K562 (cell line): ENCODE measurements around the gene PAFAH2. TPM values are rescaled to one million over a fixed set of nuclear protein-coding genes. Genes with fewer than 3 reads are reported as not detected.
A peak's percentile ranks its signal among the peaks of the same experiment; 100 is the strongest.

ENCODE experiments used
- CBX3 ChIP-seq, 2 experiments: IDR thresholded peaks; 1 replicate in 1 of 2; 2 replicates in 1 of 2; pipeline ENCODE4 v1.6.1; 2012; ENCODE audit warnings: inconsistent platforms in 2 of 2, low read length in 2 of 2, borderline replicate concordance in 1 of 2, control low read depth in 1 of 2
- HIVEP1 ChIP-seq: fragments of 250-450 bp; sonication (Bioruptor Pico); IDR thresholded peaks from 2 replicates; pipeline ENCODE4 v1.4.0; 2020; ENCODE audit warnings: mild to moderate bottlenecking
- MNT ChIP-seq, 2 experiments: fragments of 450-650 bp; conservative IDR thresholded peaks; 2 replicates each; pipeline ENCODE4 v1.6.1; 2017; ENCODE audit warnings: mild to moderate bottlenecking in 2 of 2, moderate library complexity in 2 of 2
- MTA1 ChIP-seq: fragments of 450-650 bp; IDR thresholded peaks from 2 replicates; pipeline ENCODE4 v1.6.1; 2017; ENCODE audit warnings: borderline replicate concordance
- MXI1 ChIP-seq: IDR thresholded peaks from 2 replicates; pipeline ENCODE4 v1.6.1; 2011; ENCODE audit warnings: low read depth, mild to moderate bottlenecking, improper control_type of control experiment, low read length
- NFXL1 ChIP-seq: fragments of 450-650 bp; formaldehyde crosslinking; IDR thresholded peaks from 2 replicates; pipeline ENCODE4 v1.4.0; 2021; ENCODE audit warnings: mild to moderate bottlenecking
- SAFB2 ChIP-seq: fragments of 200-400 bp; formaldehyde crosslinking; IDR thresholded peaks from 2 replicates; pipeline ENCODE4 v1.6.1; 2018; ENCODE audit warnings: borderline replicate concordance, low read length, low read depth, moderate library complexity; ENCODE audit not compliant: severe bottlenecking
- SOX6 ChIP-seq: fragments of 450-650 bp; IDR thresholded peaks from 2 replicates; pipeline ENCODE4 v1.6.1; 2014; ENCODE audit warnings: mild to moderate bottlenecking
- THAP12 ChIP-seq: fragments of 250-450 bp; sonication (Bioruptor Pico); IDR thresholded peaks from 2 replicates; pipeline ENCODE4 v1.9.0; 2021; ENCODE audit warnings: mild to moderate bottlenecking, inconsistent platforms
- polyA plus RNA-seq, 8 experiments: library from polyadenylated mRNA; depleted of rRNA in 4 of 8; stranded (reverse) in 5 of 8; unstranded in 3 of 8; fragments of >200 nt; fragmentation: Nextera tagmentation in 2 of 8; fragmentation: Illumina TruSeq in 1 of 8; extraction: Ambion mirVana in 2 of 8; extraction: Trizol in 1 of 8; gene quantifications; 2 replicates each; pipeline versions ENCODE4 v1.2.1 to v1.2.3, GENCODE V29; 2011 to 2014; ENCODE audit warnings: inconsistent platforms in 1 of 8, missing spikeins in 1 of 8
- total RNA-seq, 7 experiments: library from RNA; depleted of rRNA in 6 of 7; stranded (reverse); fragments of >200 nt in 6 of 7; fragmentation: Illumina TruSeq in 2 of 7; extraction: Trizol in 2 of 7; gene quantifications; 2 replicates each; pipeline versions ENCODE4 v1.2.1 to v1.2.3, GENCODE V29; 2011 to 2021; ENCODE audit warnings: low replicate concordance in 1 of 7
- TF ChIP-seq, protein P1 (sequence below): fragments of 450-650 bp; formaldehyde crosslinking; IDR thresholded peaks from 2 replicates; pipeline ENCODE4 v1.4.0; 2022; ENCODE audit warnings: missing genetic modification characterization
- TF ChIP-seq, protein P2 (sequence below): fragments of 450-650 bp; IDR thresholded peaks from 2 replicates; pipeline ENCODE4 v1.6.1; 2016

The PAFAH2 gene
- total and polyA plus RNA-seq, 9 of the 15 experiments (the other 6 are each of a cell fraction or from before 2014, with no cell fraction given), result 4.2 to 10.9 (median 6.8) TPM

DNA sequence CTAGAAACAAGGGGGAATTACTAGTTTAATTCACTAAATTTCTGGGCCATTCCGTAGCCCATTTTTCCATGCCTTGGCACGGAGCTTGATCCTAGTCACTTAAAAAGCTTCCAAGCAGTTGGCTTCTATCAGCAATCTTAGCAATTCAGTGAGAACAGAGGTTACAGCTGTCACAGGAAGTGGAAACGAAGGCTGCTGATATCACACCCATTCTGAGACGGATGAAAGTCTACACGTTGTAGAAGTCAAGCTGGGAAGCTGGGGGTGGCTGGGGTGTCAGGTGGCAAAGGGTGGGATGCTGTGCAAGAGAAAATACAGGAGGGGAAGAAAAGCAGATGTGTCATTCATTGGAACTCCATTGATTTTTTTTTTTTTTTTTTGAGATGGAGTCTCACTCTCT lies 79.9 kb downstream of the PAFAH2 start (continued):
- TF ChIP-seq, protein P1, sequence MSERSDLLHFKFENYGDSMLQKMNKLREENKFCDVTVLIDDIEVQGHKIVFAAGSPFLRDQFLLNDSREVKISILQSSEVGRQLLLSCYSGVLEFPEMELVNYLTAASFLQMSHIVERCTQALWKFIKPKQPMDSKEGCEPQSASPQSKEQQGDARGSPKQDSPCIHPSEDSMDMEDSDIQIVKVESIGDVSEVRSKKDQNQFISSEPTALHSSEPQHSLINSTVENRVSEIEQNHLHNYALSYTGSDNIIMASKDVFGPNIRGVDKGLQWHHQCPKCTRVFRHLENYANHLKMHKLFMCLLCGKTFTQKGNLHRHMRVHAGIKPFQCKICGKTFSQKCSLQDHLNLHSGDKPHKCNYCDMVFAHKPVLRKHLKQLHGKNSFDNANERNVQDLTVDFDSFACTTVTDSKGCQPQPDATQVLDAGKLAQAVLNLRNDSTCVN, result no peak
- TF ChIP-seq HIVEP1 (CRISPR knock-in tag), result no peak
- TF ChIP-seq SOX6, result no peak
- no peak for TF ChIP-seq MTA1
- TF ChIP-seq, protein P2, sequence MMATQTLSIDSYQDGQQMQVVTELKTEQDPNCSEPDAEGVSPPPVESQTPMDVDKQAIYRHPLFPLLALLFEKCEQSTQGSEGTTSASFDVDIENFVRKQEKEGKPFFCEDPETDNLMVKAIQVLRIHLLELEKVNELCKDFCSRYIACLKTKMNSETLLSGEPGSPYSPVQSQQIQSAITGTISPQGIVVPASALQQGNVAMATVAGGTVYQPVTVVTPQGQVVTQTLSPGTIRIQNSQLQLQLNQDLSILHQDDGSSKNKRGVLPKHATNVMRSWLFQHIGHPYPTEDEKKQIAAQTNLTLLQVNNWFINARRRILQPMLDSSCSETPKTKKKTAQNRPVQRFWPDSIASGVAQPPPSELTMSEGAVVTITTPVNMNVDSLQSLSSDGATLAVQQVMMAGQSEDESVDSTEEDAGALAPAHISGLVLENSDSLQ, result peak; percentile 63
- 0 out of 4 replicates have a peak, but pooled peaks of 1 of the 2 experiments have one; percentile 28 for TF ChIP-seq MNT (conservative IDR thresholded peaks at IDR 0.05)
- TF ChIP-seq NFXL1 (CRISPR knock-in tag), result no peak
- no peak for TF ChIP-seq THAP12 (CRISPR knock-in tag)
- TF ChIP-seq CBX3 (IDR thresholded peaks at IDR 0.05; ENCODE audit: borderline replicate concordance in 1 of 2, low read length in 2 of 2), result no peak
- TF ChIP-seq MXI1, result no peak
- no peak for TF ChIP-seq SAFB2
